ENCODE data around the gene SPART. TPM values are rescaled to one million over a fixed set of nuclear protein-coding genes. Genes with fewer than 3 reads are reported as not detected.
"Not testable (repeated sequence)": the region's sequence is repeated elsewhere in the genome, so short reads cannot be mapped to it uniquely, and the experiment has no call there.

SPART gene
- total RNA-seq, 1 experiment from 2014 or later, result 48.5 TPM

GRCh38 chr13:36353001-36353400 is 6.8 kb upstream of the SPART start:
- DNase-seq (ENCODE audit: low read depth), result no peak

GRCh38 chr13:36352350-36352749 is 6.2 kb upstream of the SPART start:
- DNase-seq (ENCODE audit: low read depth), result no peak

- DNase-seq (ENCODE audit: low read depth), result no peak
Measured at GRCh38 chr13:36347531-36348210, 1.5 kb upstream of the SPART start.

GRCh38 chr13:36345438-36346221 is 564 bp downstream of the SPART start:
- DNase-seq (ENCODE audit: low read depth), result peak; percentile 70

GRCh38 chr13:36344886-36345437 is 1.2 kb downstream of the SPART start:
- peak; percentile 19 for DNase-seq (ENCODE audit: low read depth)

GRCh38 chr13:36344173-36344572 is 2.0 kb downstream of the SPART start:
- peak; percentile 8 for DNase-seq (ENCODE audit: low read depth)

GRCh38 chr13:36343766-36344165 is 2.4 kb downstream of the SPART start:
- no peak for DNase-seq (ENCODE audit: low read depth)

GRCh38 chr13:36342715-36343114 is 3.5 kb downstream of the SPART start:
- DNase-seq (ENCODE audit: low read depth), result no peak

- no peak for DNase-seq (ENCODE audit: low read depth)
Measured at GRCh38 chr13:36341718-36342117, 4.5 kb downstream of the SPART start.

- no peak for DNase-seq (ENCODE audit: low read depth)
Measured at GRCh38 chr13:36339600-36340155, 6.5 kb downstream of the SPART start.

- no peak for DNase-seq (ENCODE audit: low read depth)
Measured at GRCh38 chr13:36337938-36338641, 8.1 kb downstream of the SPART start.

- DNase-seq (ENCODE audit: low read depth), result peak; percentile 13
Measured at GRCh38 chr13:36332986-36333385, 13.2 kb downstream of the SPART start.

- not testable (repeated sequence) for DNase-seq (ENCODE audit: low read depth)
Measured at GRCh38 chr13:36332255-36332654, 13.9 kb downstream of the SPART start.

GRCh38 chr13:36331280-36331679 is 14.9 kb downstream of the SPART start:
- no peak for DNase-seq (ENCODE audit: low read depth)

- no peak for DNase-seq (ENCODE audit: low read depth)
Measured at GRCh38 chr13:36329361-36329760, 16.8 kb downstream of the SPART start.

- no peak for DNase-seq (ENCODE audit: low read depth)
Measured at GRCh38 chr13:36328821-36329220, 17.4 kb downstream of the SPART start.

- DNase-seq (ENCODE audit: low read depth), result no peak
Measured at GRCh38 chr13:36325912-36326311, 20.3 kb downstream of the SPART start.

- DNase-seq (ENCODE audit: low read depth), result not testable (repeated sequence)
Measured at GRCh38 chr13:36324881-36325280, 21.3 kb downstream of the SPART start.

GRCh38 chr13:36323951-36324566 is 22.1 kb downstream of the SPART start:
- DNase-seq (ENCODE audit: low read depth), result no peak

- no peak for DNase-seq (ENCODE audit: low read depth)
Measured at GRCh38 chr13:36323408-36323807, 22.8 kb downstream of the SPART start.

- not testable (repeated sequence) for DNase-seq (ENCODE audit: low read depth)
Measured at GRCh38 chr13:36319793-36320192, 26.4 kb downstream of the SPART start.
